K562 (cell line): ENCODE measurements around the gene COL4A6. TPM values are rescaled to one million over a fixed set of nuclear protein-coding genes. Genes with fewer than 3 reads are reported as not detected.

ENCODE experiments used
- FOXP1 ChIP-seq: sonication (generic); formaldehyde crosslinking; IDR thresholded peaks from 2 replicates; pipeline ENCODE4 v1.8.0; 2022; ENCODE audit warnings: mild to moderate bottlenecking, missing genetic modification reagents
- RAD51 ChIP-seq: fragments of 450-650 bp; IDR thresholded peaks from 2 replicates; pipeline ENCODE4 v1.7.1; 2016; ENCODE audit warnings: low read depth, mild to moderate bottlenecking, borderline replicate concordance
- SIRT6 ChIP-seq: IDR thresholded peaks from one replicate; pipeline ENCODE4 v1.6.1; 2012; ENCODE audit warnings: low read depth, mild to moderate bottlenecking, control low read depth, inconsistent platforms, low read length, moderate library complexity
- SMARCB1 ChIP-seq: IDR thresholded peaks from 2 replicates; pipeline ENCODE4 v1.6.1; 2011; ENCODE audit warnings: improper control_type of control experiment, low read depth; ENCODE audit not compliant: insufficient read length
- SRSF9 ChIP-seq: fragments of 200-400 bp; formaldehyde crosslinking; IDR thresholded peaks from 2 replicates; pipeline ENCODE4 v1.6.1; 2017; ENCODE audit warnings: low read depth, low read length, borderline replicate concordance
- TAF7 ChIP-seq: fragments of 450-650 bp; IDR thresholded peaks from 2 replicates; pipeline ENCODE4 v1.6.1; 2016; ENCODE audit warnings: missing genetic modification characterization, missing compliant biosample characterization
- ZBTB7A ChIP-seq: IDR thresholded peaks from 2 replicates; pipeline ENCODE4 v1.6.1; 2011; ENCODE audit warnings: low read depth, mild to moderate bottlenecking, low read length, moderate library complexity, borderline replicate concordance; ENCODE audit not compliant: control insufficient read depth
- ZNF217 ChIP-seq: sonication (generic); formaldehyde crosslinking; IDR thresholded peaks from 2 replicates; pipeline ENCODE4 v1.8.0; 2022; ENCODE audit warnings: mild to moderate bottlenecking, missing genetic modification reagents
- ZNF239 ChIP-seq: fragments of 250-450 bp; sonication (Bioruptor Pico); IDR thresholded peaks from 2 replicates; pipeline ENCODE4 v1.4.0; 2020; ENCODE audit warnings: mild to moderate bottlenecking
- ZNF408 ChIP-seq: fragments of 250-450 bp; sonication (Bioruptor Pico); IDR thresholded peaks from 2 replicates; pipeline ENCODE4 v1.4.0; 2020; ENCODE audit warnings: low read depth, mild to moderate bottlenecking, moderate library complexity
- ZNF583 ChIP-seq: fragments of 250-450 bp; sonication (Bioruptor Pico); IDR thresholded peaks from 2 replicates; pipeline ENCODE4 v1.4.0; 2020
- ZNF77 ChIP-seq: fragments of 250-450 bp; sonication (Bioruptor Pico); IDR thresholded peaks from 2 replicates; pipeline ENCODE4 v1.5.0; 2020
- polyA plus RNA-seq, 8 experiments: library from polyadenylated mRNA; depleted of rRNA in 4 of 8; stranded (reverse) in 5 of 8; unstranded in 3 of 8; fragments of >200 nt; fragmentation: Nextera tagmentation in 2 of 8; fragmentation: Illumina TruSeq in 1 of 8; extraction: Ambion mirVana in 2 of 8; extraction: Trizol in 1 of 8; gene quantifications; 2 replicates each; pipeline versions ENCODE4 v1.2.1 to v1.2.3, GENCODE V29; 2011 to 2014; ENCODE audit warnings: inconsistent platforms in 1 of 8, missing spikeins in 1 of 8
- total RNA-seq, 7 experiments: library from RNA; depleted of rRNA in 6 of 7; stranded (reverse); fragments of >200 nt in 6 of 7; fragmentation: Illumina TruSeq in 2 of 7; extraction: Trizol in 2 of 7; gene quantifications; 2 replicates each; pipeline versions ENCODE4 v1.2.1 to v1.2.3, GENCODE V29; 2011 to 2021; ENCODE audit warnings: low replicate concordance in 1 of 7
- TF ChIP-seq, protein P1 (sequence below): fragments of 250-450 bp; sonication (Bioruptor Pico); IDR thresholded peaks from 2 replicates; pipeline ENCODE4 v1.5.0; 2021; ENCODE audit warnings: mild to moderate bottlenecking, moderate library complexity
- TF ChIP-seq, protein P2 (sequence below), 2 experiments: fragments of 250-450 bp in 1 of 2; fragments of 450-650 bp in 1 of 2; sonication (Bioruptor Pico) in 1 of 2; IDR thresholded peaks; 2 replicates each; pipeline versions ENCODE4 v1.6.1 to v1.8.0; 2016 to 2021; ENCODE audit warnings: mild to moderate bottlenecking in 2 of 2, moderate library complexity in 2 of 2, missing compliant biosample characterization in 1 of 2, missing genetic modification characterization in 1 of 2
- TF ChIP-seq, protein P3 (sequence below): fragments of 450-650 bp; IDR thresholded peaks from 2 replicates; pipeline ENCODE4 v1.6.1; 2014; ENCODE audit warnings: low read depth, mild to moderate bottlenecking, moderate library complexity, borderline replicate concordance
- TF ChIP-seq, protein P4 (sequence below), 2 experiments: fragments of 450-650 bp in 1 of 2; IDR thresholded peaks; 2 replicates each; pipeline ENCODE4 v1.6.1; 2011 to 2017; ENCODE audit warnings: low read depth in 2 of 2, antibody characterized with exemption in 1 of 2, borderline replicate concordance in 1 of 2, low read length in 1 of 2, mild to moderate bottlenecking in 1 of 2, mixed read lengths in 1 of 2; ENCODE audit not compliant: control insufficient read depth in 1 of 2
- TF ChIP-seq, protein P5 (sequence below): sonication (generic); formaldehyde crosslinking; IDR thresholded peaks from 2 replicates; pipeline ENCODE4 v1.8.0; 2022; ENCODE audit warnings: mild to moderate bottlenecking, missing genetic modification reagents

The COL4A6 gene
- total and polyA plus RNA-seq, 9 of the 15 experiments (the other 6 are each of a cell fraction or from before 2014, with no cell fraction given), result 0.02 to 0.05 TPM; not detected in 7

DNA sequence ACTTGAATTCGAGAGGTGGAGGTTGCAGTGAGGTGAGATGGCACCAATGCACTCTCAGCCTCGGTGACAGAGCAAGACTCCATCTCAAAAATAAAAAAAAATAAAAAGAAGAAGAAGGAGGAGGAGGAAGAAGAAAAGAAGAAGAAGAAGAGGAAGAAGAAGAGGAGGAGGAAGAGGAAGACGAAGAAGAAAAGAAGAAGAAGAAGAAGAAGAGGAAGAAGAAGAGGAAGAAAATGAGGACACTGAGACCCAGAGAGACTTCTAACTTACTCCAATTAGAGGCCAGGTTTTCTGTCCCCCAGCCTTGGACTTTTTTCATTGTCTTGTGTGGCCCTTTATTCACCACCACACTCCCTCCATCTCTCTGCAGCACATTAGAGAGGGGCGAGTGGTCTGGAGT is 276.0 kb downstream of the COL4A6 start (continued):
- TF ChIP-seq, protein P1, sequence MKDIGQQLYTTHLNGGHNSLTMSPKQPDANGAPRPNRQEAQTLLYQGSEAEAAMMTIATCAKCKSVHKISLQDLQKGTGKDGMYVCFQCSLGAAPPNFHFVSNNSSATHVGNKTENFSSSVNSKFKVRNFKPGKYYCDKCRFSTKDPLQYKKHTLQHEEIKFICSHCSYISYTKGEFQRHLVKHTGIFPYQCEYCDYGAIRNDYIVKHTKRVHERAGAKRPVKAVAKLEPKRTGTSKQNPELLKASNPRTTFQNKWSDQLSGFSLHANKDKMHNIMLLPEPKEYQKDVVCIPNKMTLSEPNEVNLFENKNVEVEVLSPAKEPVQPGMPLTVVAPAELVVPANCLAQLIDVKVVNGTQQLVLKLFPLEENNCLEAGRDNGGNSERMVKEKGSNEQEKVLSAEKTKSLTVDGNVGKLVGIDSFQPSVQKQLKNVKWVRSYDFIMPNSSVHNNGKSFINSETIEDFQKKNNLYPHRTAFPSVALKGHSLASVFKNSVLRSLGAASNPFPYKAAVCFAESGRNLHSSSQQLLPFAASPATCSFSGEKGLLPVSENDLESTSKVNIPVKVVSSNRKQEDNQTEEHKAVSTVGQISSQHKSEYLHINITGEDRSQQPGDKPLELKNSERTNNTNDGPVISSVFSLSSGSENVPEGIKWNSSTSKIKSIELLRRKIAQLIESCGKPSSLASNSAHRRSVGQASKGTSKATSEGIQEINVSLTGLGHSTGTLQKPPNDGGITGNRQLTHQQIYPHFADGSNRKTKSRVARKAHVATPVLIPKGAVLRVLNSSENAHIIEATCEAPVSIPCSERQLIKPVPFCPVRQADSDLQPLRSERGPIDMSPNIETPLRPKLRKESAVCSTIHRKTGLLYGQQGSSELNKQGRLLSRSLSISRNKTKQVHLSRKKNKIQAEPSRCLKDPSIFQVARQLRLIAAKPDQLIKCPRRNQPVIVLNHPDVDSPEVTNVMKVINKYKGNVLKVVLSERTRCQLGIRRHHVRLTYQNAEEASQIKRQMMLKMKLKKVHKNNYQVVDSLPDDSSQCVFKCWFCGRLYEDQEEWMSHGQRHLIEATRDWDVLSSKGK (CRISPR knock-in tag), result no peak
- TF ChIP-seq, protein P2, sequence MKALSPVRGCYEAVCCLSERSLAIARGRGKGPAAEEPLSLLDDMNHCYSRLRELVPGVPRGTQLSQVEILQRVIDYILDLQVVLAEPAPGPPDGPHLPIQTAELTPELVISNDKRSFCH (CRISPR knock-in tag; IDR thresholded peaks at IDR 0.05), result no peak
- TF ChIP-seq, protein P2 (tag; IDR thresholded peaks at IDR 0.05), result no peak
- TF ChIP-seq, protein P3, sequence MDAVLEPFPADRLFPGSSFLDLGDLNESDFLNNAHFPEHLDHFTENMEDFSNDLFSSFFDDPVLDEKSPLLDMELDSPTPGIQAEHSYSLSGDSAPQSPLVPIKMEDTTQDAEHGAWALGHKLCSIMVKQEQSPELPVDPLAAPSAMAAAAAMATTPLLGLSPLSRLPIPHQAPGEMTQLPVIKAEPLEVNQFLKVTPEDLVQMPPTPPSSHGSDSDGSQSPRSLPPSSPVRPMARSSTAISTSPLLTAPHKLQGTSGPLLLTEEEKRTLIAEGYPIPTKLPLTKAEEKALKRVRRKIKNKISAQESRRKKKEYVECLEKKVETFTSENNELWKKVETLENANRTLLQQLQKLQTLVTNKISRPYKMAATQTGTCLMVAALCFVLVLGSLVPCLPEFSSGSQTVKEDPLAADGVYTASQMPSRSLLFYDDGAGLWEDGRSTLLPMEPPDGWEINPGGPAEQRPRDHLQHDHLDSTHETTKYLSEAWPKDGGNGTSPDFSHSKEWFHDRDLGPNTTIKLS, result no peak
- TF ChIP-seq SRSF9 (no peak), SIRT6 (no peak), RAD51 (no peak), ZNF239 (no peak), ZBTB7A (no peak), ZNF583 (no peak), ZNF408 (CRISPR knock-in tag) (no peak), ZNF217 (no peak), FOXP1 (CRISPR knock-in tag) (no peak), SMARCB1 (no peak), TAF7 (no peak), ZNF77 (CRISPR knock-in tag) (no peak)
- TF ChIP-seq, protein P4, sequence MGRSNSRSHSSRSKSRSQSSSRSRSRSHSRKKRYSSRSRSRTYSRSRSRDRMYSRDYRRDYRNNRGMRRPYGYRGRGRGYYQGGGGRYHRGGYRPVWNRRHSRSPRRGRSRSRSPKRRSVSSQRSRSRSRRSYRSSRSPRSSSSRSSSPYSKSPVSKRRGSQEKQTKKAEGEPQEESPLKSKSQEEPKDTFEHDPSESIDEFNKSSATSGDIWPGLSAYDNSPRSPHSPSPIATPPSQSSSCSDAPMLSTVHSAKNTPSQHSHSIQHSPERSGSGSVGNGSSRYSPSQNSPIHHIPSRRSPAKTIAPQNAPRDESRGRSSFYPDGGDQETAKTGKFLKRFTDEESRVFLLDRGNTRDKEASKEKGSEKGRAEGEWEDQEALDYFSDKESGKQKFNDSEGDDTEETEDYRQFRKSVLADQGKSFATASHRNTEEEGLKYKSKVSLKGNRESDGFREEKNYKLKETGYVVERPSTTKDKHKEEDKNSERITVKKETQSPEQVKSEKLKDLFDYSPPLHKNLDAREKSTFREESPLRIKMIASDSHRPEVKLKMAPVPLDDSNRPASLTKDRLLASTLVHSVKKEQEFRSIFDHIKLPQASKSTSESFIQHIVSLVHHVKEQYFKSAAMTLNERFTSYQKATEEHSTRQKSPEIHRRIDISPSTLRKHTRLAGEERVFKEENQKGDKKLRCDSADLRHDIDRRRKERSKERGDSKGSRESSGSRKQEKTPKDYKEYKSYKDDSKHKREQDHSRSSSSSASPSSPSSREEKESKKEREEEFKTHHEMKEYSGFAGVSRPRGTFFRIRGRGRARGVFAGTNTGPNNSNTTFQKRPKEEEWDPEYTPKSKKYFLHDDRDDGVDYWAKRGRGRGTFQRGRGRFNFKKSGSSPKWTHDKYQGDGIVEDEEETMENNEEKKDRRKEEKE (IDR thresholded peaks at IDR 0.05; ENCODE audit: borderline replicate concordance in 1 of 2, control insufficient read depth in 1 of 2, low read depth in 2 of 2, low read length in 1 of 2), result no peak
- TF ChIP-seq, protein P5, sequence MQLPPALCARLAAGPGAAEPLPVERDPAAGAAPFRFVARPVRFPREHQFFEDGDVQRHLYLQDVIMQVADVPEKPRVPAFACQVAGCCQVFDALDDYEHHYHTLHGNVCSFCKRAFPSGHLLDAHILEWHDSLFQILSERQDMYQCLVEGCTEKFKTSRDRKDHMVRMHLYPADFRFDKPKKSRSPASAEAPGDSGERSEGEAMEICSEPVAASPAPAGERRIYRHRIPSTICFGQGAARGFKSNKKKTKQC (CRISPR knock-in tag), result no peak
